ENCODE data around the gene CORO7. TPM values are rescaled to one million over a fixed set of nuclear protein-coding genes. Genes with fewer than 3 reads are reported as not detected.

The CORO7 gene
- total and polyA plus RNA-seq, 9 of the 15 experiments (the other 6 are each of a cell fraction or from before 2014, with no cell fraction given), result 0.45 to 77.2 (median 18.7) TPM

DNA sequence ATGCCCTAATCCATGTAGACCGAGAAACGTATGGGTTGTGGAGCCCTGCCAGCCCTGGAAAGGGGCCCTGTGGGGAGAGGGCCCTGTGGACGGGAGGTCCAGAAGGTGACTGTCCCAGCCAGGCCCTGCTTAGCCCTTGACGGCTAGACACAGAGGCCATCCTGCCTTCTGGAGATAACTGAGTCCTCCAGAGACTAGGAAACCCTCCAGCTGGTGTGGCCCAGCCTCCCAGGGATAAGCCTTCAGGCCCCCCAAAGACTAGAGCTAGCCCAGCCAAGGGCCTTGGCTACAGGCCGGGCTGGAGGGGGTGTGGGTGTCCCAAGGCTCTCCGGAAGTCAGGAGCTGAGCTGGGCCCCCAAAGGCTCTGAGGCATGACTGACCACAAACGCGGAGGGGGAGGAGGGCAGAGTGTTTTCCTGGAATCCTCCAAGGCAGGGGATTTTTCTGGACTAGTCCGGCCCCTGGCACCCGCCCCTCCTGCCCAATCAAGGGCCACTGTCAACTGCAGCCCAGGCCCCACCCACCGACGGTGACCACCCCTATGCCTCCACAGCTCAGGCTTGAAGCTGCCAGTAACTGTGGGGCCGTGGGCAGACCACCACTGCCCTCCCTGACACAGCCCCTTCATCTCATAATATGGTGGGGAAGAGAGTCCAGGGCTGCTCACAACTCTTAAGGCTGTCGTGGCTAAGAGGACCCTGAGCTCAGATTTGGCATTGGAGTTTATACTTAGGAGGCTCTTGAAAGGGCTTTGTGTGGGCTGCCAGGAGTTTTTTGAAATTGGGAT lies 45.6 kb downstream of the CORO7 start (continued):
- TF ChIP-seq EP300 (IDR thresholded peaks at IDR 0.05; ENCODE audit: low read length) (peak; percentile 49; the same call in 1 of the 2 replicates), ZNF740 (CRISPR knock-in tag; IDR thresholded peaks at IDR 0.05) (no peak), ZNF740 (tag; IDR thresholded peaks at IDR 0.05) (no peak), NFE2 (IDR thresholded peaks at IDR 0.05; ENCODE audit: low read depth) (no peak), ETV1 (tag; conservative IDR thresholded peaks at IDR 0.05; ENCODE audit: low read depth) (peak; percentile 52; the same call in 1 of the 2 replicates), ZNF253 (CRISPR knock-in tag; conservative IDR thresholded peaks at IDR 0.05) (no peak), TBP (optimal IDR thresholded peaks at IDR 0.05; ENCODE audit: low read depth, low read length) (peak; percentile 9), TARDBP (IDR thresholded peaks at IDR 0.05) (no peak), RHOXF2B (CRISPR knock-in tag; conservative IDR thresholded peaks at IDR 0.05) (no peak), MYNN (IDR thresholded peaks at IDR 0.05) (0 out of 2 replicates have a peak, but pooled peaks have one; percentile 44), MYNN (CRISPR knock-in tag; IDR thresholded peaks at IDR 0.05) (no peak), ZBTB9 (CRISPR knock-in tag; IDR thresholded peaks at IDR 0.05) (0 out of 2 replicates have a peak, but pooled peaks have one; percentile 49), UBTF (IDR thresholded peaks at IDR 0.05; ENCODE audit: borderline replicate concordance in 1 of 2, low read depth in 2 of 2, low read length in 2 of 2) (peak in 1 of 2 experiments; percentile 55; a peak in 2 of 4 replicates), PHB2 (IDR thresholded peaks at IDR 0.05; ENCODE audit: low read depth) (no peak), DMBX1 (CRISPR knock-in tag; IDR thresholded peaks at IDR 0.05; ENCODE audit: borderline replicate concordance) (peak; percentile 44; the same call in 1 of the 2 replicates), MBD2 (IDR thresholded peaks at IDR 0.05; ENCODE audit: borderline replicate concordance, low read depth) (0 out of 2 replicates have a peak, but pooled peaks have one; percentile 26), CXXC5 (CRISPR knock-in tag; IDR thresholded peaks at IDR 0.05) (peak; percentile 12; the same call in 1 of the 2 replicates), HMBOX1 (IDR thresholded peaks at IDR 0.05) (peak; percentile 77; the same call in 1 of the 2 replicates)

Data from K562 (cell line).